BLaER1 treated with 17β-estradiol and CSF1 and Interleukin-3, amounts not matched to agents 10 nM and 100 nM (cell line): ENCODE results near the gene AKAP8.

Source experiments
- H3K27ac ChIP-seq, 11 experiments: shearing (Covaris generic); formaldehyde crosslinking; 2 replicates each; pipeline ENCODE4 v1.8.1; 2022
- H3K27me3 ChIP-seq, 11 experiments: shearing (Covaris generic); formaldehyde crosslinking; 2 replicates each; pipeline ENCODE4 v1.8.1; 2022
- H3K36me3 ChIP-seq, 11 experiments: shearing (Covaris generic); formaldehyde crosslinking; 2 replicates each; pipeline ENCODE4 v1.8.1; 2022
- H3K4me1 ChIP-seq, 10 experiments: shearing (Covaris generic); formaldehyde crosslinking; 2 replicates each; pipeline ENCODE4 v1.8.1; 2022
- H3K4me2 ChIP-seq, 11 experiments: shearing (Covaris generic); formaldehyde crosslinking; 2 replicates each; pipeline ENCODE4 v1.8.1; 2022
- H3K4me3 ChIP-seq, 10 experiments: shearing (Covaris generic); formaldehyde crosslinking; 2 replicates each; pipeline ENCODE4 v1.8.1; 2022
- H3K9ac ChIP-seq, 11 experiments: shearing (Covaris generic); formaldehyde crosslinking; 2 replicates each; pipeline ENCODE4 v1.8.1; 2022
- H3K9me3 ChIP-seq, 11 experiments: shearing (Covaris generic); formaldehyde crosslinking; replicated peaks in 1 of 11; 2 replicates each; pipeline ENCODE4 v1.8.1; 2022
- H4K20me1 ChIP-seq, 11 experiments: shearing (Covaris generic); formaldehyde crosslinking; 2 replicates each; pipeline ENCODE4 v1.8.1; 2022
- Cebpa-rat ChIP-seq, 11 experiments: shearing (Covaris generic); IDR thresholded peaks; 2 replicates each; pipeline ENCODE4 v1.8.1; 2022

The AKAP8 gene

GRCh38 chr19:15379083-15379998 is at the start of gene AKAP8:
AKAP8 (minus strand) TSS chr19:15379787; CDS start chr19:15379731, 56 bp downstream.
- Histone ChIP-seq H3K27ac (peak within 1 kb of the TSS; percentile 95 to 99 (median 98)), H3K36me3 (peaks cover 19 to 57% (median 40%) of the 10 kb centered on the region in 11 experiments), H3K4me3 (peak within 1 kb of the TSS; percentile 84 to 100 (median 94))

DNA sequence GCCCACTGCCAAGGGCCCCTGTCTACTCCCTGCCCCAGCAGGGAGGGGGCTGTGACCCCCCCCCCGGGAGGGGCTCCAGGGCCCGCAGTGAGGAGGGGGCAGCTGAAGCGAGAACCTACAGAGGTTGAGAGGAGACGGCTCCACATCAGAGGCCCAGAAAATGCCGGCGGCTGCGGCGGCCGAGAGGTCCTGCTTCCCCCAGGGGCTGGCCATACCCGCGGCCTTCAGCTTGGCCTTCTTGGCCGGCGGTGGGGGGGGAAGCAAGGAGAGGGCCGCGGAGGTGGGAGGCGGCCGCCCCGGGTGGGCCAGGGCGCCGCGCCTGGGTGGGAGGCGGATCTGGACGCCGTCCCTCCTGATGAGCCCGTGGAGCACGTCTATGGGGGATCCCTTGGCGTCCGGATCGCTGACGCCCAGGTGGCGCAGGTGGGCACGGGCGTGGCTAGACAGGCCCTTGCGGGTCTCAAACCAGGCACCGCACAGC is 48.4 kb upstream of the AKAP8 start:
- H3K4me3 ChIP-seq = no peak overlapping the region
- no peak overlapping the region for H3K4me2 ChIP-seq
- H3K9ac ChIP-seq = peak overlapping the region in 1 of 11 experiments; percentile 32; a peak in 2 of 22 replicates
- H3K27me3 ChIP-seq = no peaks in the 10 kb centered on the region
- H3K36me3 ChIP-seq = peaks cover 66 to 81% (median 79%) of the 10 kb centered on the region in 11 experiments
- peaks cover 22 to 32% (median 25%) of the 10 kb centered on the region in 10 experiments for H3K4me1 ChIP-seq
- H4K20me1 ChIP-seq = peaks cover 0 to 85% (median 65%) of the 10 kb centered on the region in 11 experiments; a peak in 20 of 22 replicates
- H3K27ac ChIP-seq = 0 out of 22 replicates have a peak overlapping the region, but pooled peaks of 1 of the 11 experiments have one; percentile 2
- peaks cover 8 to 33% (median 21%) of the 10 kb centered on the region in 11 experiments for H3K9me3 ChIP-seq
- TF ChIP-seq Cebpa-rat (IDR thresholded peaks at IDR 0.05) = no peak

More at GRCh38 chr19:15379083-15379998, at the start of gene AKAP8:
- Histone ChIP-seq H3K9ac (peak within 1 kb of the TSS; percentile 94 to 99 (median 97)), H4K20me1 (peaks cover 36 to 81% (median 50%) of the 10 kb centered on the region in 11 experiments), H3K9me3 (no peaks in the 10 kb centered on the region), H3K27me3 (no peaks in the 10 kb centered on the region), H3K4me1 (peaks cover 34 to 62% (median 45%) of the 10 kb centered on the region in 10 experiments), H3K4me2 (peak within 1 kb of the TSS; percentile 93 to 99 (median 99))
- TF ChIP-seq Cebpa-rat (IDR thresholded peaks at IDR 0.05) = no peak

GRCh38 chr19:15427350-15427700 is 47.7 kb upstream of the AKAP8 start:
- TF ChIP-seq Cebpa-rat (IDR thresholded peaks at IDR 0.05) = no peak
- no peak overlapping the region; a peak in 1 of 22 replicates for H3K27ac ChIP-seq
- peaks cover 73 to 88% (median 86%) of the 10 kb centered on the region in 11 experiments for H3K36me3 ChIP-seq
- H3K9me3 ChIP-seq = peaks cover 10 to 35% (median 22%) of the 10 kb centered on the region in 11 experiments
- H3K4me3 ChIP-seq = no peak overlapping the region
- H4K20me1 ChIP-seq = peaks cover 0 to 92% (median 72%) of the 10 kb centered on the region in 11 experiments; a peak in 20 of 22 replicates
- H3K4me1 ChIP-seq = peaks cover 29 to 36% (median 31%) of the 10 kb centered on the region in 10 experiments
- H3K27me3 ChIP-seq = no peaks in the 10 kb centered on the region
- no peak overlapping the region for H3K9ac ChIP-seq
- no peak overlapping the region for H3K4me2 ChIP-seq

- Histone ChIP-seq H3K9ac (no peak overlapping the region), H3K27me3 (no peaks in the 10 kb centered on the region), H3K4me1 (peaks cover 29 to 42% (median 33%) of the 10 kb centered on the region in 10 experiments), H3K4me3 (no peak overlapping the region), H3K27ac (no peak overlapping the region), H4K20me1 (peaks cover 0 to 95% (median 72%) of the 10 kb centered on the region in 11 experiments; a peak in 20 of 22 replicates), H3K9me3 (peaks cover 10 to 35% (median 22%) of the 10 kb centered on the region in 11 experiments), H3K36me3 (peaks cover 74 to 95% (median 91%) of the 10 kb centered on the region in 11 experiments), H3K4me2 (no peak overlapping the region)
- no peak for TF ChIP-seq Cebpa-rat (IDR thresholded peaks at IDR 0.05)
These were observed 47.1 kb upstream of the AKAP8 start for GRCh38 chr19:15426485-15427349.

DNA sequence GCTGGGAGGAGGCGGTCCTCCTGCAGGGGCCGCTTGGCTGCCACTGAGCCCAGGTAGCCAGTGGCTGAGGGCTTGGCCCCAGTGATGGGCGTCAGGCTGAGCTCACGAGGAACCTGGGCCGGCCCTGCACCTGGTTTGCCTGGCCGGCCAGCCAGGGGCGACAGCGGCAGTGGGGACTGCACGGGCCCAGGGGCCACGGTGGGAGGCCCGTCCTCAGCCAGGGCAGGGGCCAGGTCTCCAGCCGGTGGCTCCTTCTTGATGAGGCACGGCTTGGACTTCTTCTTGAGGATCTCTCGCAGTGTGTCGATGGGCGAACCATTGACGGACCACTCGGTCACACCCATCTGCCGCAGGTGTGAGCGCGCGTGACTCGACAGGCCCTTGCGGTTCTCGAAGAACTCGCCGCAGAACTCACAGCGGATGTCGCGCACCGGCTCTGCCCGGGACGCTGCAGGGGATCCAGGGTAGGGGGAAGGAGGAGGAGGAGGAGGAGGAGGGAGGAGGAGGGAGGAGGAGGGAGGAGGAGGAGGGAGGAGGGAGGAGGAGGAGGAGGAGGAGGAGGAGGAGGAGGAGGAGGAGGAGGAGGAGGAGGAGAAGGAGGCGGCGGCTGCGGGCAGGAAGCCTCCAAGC is 45.8 kb upstream of the AKAP8 start:
- Histone ChIP-seq H3K27me3 (no peaks in the 10 kb centered on the region), H3K9me3 (peaks cover 10 to 35% (median 22%) of the 10 kb centered on the region in 11 experiments), H3K4me1 (peaks cover 16 to 34% (median 21%) of the 10 kb centered on the region in 10 experiments), H4K20me1 (peaks cover 0 to 94% (median 61%) of the 10 kb centered on the region in 11 experiments; a peak in 20 of 22 replicates), H3K4me2 (no peak overlapping the region), H3K9ac (no peak overlapping the region), H3K27ac (no peak overlapping the region), H3K4me3 (no peak overlapping the region), H3K36me3 (peaks cover 79 to 100% (median 98%) of the 10 kb centered on the region in 11 experiments)
- no peak for TF ChIP-seq Cebpa-rat (IDR thresholded peaks at IDR 0.05)

GRCh38 chr19:15424692-15425272 is 45.2 kb upstream of the AKAP8 start:
- peaks cover 11 to 31% (median 17%) of the 10 kb centered on the region in 10 experiments for H3K4me1 ChIP-seq
- no peak overlapping the region for H3K4me3 ChIP-seq
- H4K20me1 ChIP-seq = peaks cover 0 to 91% (median 54%) of the 10 kb centered on the region in 11 experiments; a peak in 20 of 22 replicates
- H3K9me3 ChIP-seq = peaks cover 10 to 35% (median 22%) of the 10 kb centered on the region in 11 experiments
- TF ChIP-seq Cebpa-rat (IDR thresholded peaks at IDR 0.05) = no peak
- H3K4me2 ChIP-seq = no peak overlapping the region
- no peak overlapping the region for H3K27ac ChIP-seq
- peaks cover 75 to 98% (median 94%) of the 10 kb centered on the region in 11 experiments for H3K36me3 ChIP-seq
- no peak overlapping the region for H3K9ac ChIP-seq
- H3K27me3 ChIP-seq = no peaks in the 10 kb centered on the region

DNA sequence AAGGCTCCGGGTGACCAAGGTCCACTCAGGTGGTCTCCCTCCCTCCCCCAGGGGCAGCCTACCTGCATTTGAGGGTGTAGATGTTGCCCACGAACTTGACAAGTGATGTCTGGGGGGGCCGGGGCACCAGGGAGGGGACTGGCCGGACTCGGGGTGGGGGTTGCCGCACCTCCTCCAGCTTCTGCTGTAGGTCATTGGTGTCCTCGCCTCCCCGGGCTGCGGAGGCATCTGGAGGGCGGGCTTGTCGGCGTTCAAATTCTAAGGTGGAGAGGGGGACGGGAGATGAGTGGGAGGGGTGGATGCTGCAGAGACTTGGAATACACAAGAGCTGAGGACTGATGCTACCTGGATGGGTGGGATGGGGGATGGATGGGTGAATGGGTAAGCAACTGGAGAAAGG is 44.5 kb upstream of the AKAP8 start:
- Histone ChIP-seq H3K36me3 (peaks cover 72 to 91% (median 87%) of the 10 kb centered on the region in 11 experiments), H3K4me3 (no peak overlapping the region), H3K9me3 (peaks cover 10 to 35% (median 22%) of the 10 kb centered on the region in 11 experiments), H3K27ac (no peak overlapping the region), H3K4me2 (no peak overlapping the region), H3K4me1 (peaks cover 12 to 37% (median 22%) of the 10 kb centered on the region in 10 experiments), H3K27me3 (no peaks in the 10 kb centered on the region), H3K9ac (no peak overlapping the region), H4K20me1 (peaks cover 0 to 84% (median 48%) of the 10 kb centered on the region in 11 experiments; a peak in 19 of 22 replicates)
- TF ChIP-seq Cebpa-rat (IDR thresholded peaks at IDR 0.05) = no peak
